Measurements from ENCODE around the gene XAGE5.
"Not testable (repeated sequence)": the region's sequence is repeated elsewhere in the genome, so short reads cannot be mapped to it uniquely, and the experiment has no call there.

XAGE5 gene

GRCh38 chrX:52843619-52844018 is 32.5 kb downstream of the XAGE5 start:
- not testable (repeated sequence) for H3K9ac ChIP-seq (ENCODE audit: low read length in 5 of 5); H3K9me3 ChIP-seq (ENCODE audit: control insufficient read depth in 5 of 5, low read length in 5 of 5); H3K4me1 ChIP-seq (ENCODE audit: control insufficient read depth in 5 of 5, insufficient read depth in 5 of 5, low read length in 5 of 5); H3K36me3 ChIP-seq (ENCODE audit: control insufficient read depth in 5 of 5, insufficient read depth in 5 of 5, low read length in 5 of 5); H3K4me3 ChIP-seq (ENCODE audit: low read depth in 1 of 5, low read length in 5 of 5); H3K27me3 ChIP-seq (ENCODE audit: control insufficient read depth in 5 of 5, insufficient read depth in 4 of 5, low read length in 5 of 5); H3K27ac ChIP-seq (ENCODE audit: low read depth, low read length)

GRCh38 chrX:52852110-52852860 is 41.2 kb downstream of the XAGE5 start:
- H3K9ac ChIP-seq (ENCODE audit: low read length in 5 of 5), result no peak overlapping the region
- H3K27ac ChIP-seq (ENCODE audit: low read depth, low read length), result no peak overlapping the region
- H3K9me3 ChIP-seq (ENCODE audit: control insufficient read depth in 5 of 5, low read length in 5 of 5), result peaks cover 0 to 8% (median under 1%) of the 10 kb centered on the region in 5 donors
- no peaks in the 10 kb centered on the region for H3K4me1 ChIP-seq (ENCODE audit: control insufficient read depth in 5 of 5, insufficient read depth in 5 of 5, low read length in 5 of 5)
- peaks cover 12 to 44% (median 25%) of the 10 kb centered on the region in 5 donors for H3K27me3 ChIP-seq (ENCODE audit: control insufficient read depth in 5 of 5, insufficient read depth in 4 of 5, low read length in 5 of 5)
- no peak overlapping the region for H3K4me3 ChIP-seq (ENCODE audit: low read depth in 1 of 5, low read length in 5 of 5)
- H3K36me3 ChIP-seq (ENCODE audit: control insufficient read depth in 5 of 5, insufficient read depth in 5 of 5, low read length in 5 of 5), result no peaks in the 10 kb centered on the region

- H3K36me3 ChIP-seq (ENCODE audit: control insufficient read depth in 5 of 5, insufficient read depth in 5 of 5, low read length in 5 of 5); H3K27ac ChIP-seq (ENCODE audit: low read depth, low read length); H3K4me1 ChIP-seq (ENCODE audit: control insufficient read depth in 5 of 5, insufficient read depth in 5 of 5, low read length in 5 of 5); H3K9ac ChIP-seq (ENCODE audit: low read length in 5 of 5); H3K9me3 ChIP-seq (ENCODE audit: control insufficient read depth in 5 of 5, low read length in 5 of 5); H3K4me3 ChIP-seq (ENCODE audit: low read depth in 1 of 5, low read length in 5 of 5): not testable (repeated sequence)
- H3K27me3 ChIP-seq (ENCODE audit: control insufficient read depth in 5 of 5, insufficient read depth in 4 of 5, low read length in 5 of 5), result peaks cover 2 to 30% (median 14%) of the 10 kb centered on the region in 5 donors
These were observed 46.0 kb downstream of the XAGE5 start for GRCh38 chrX:52856991-52857525.

GRCh38 chrX:52865343-52865998 is 54.4 kb downstream of the XAGE5 start:
- Histone ChIP-seq H3K9me3 (ENCODE audit: control insufficient read depth in 5 of 5, low read length in 5 of 5) (peaks cover 0 to 2% (median 0%) of the 10 kb centered on the region in 5 donors), H3K27me3 (ENCODE audit: control insufficient read depth in 5 of 5, insufficient read depth in 4 of 5, low read length in 5 of 5) (peaks cover 0 to 16% (median 8%) of the 10 kb centered on the region in 5 donors), H3K4me3 (ENCODE audit: low read depth in 1 of 5, low read length in 5 of 5) (no peak overlapping the region), H3K36me3 (ENCODE audit: control insufficient read depth in 5 of 5, insufficient read depth in 5 of 5, low read length in 5 of 5) (no peaks in the 10 kb centered on the region), H3K27ac (ENCODE audit: low read depth, low read length) (no peak overlapping the region), H3K4me1 (ENCODE audit: control insufficient read depth in 5 of 5, insufficient read depth in 5 of 5, low read length in 5 of 5) (peaks cover 0 to 12% (median 0%) of the 10 kb centered on the region in 5 donors), H3K9ac (ENCODE audit: low read length in 5 of 5) (no peak overlapping the region)
